OCI-LY1 (cell line): ENCODE data around the gene EIF1AX.

Source experiments
- EZH2 ChIP-seq: fragments of 200-600 bp; sonication (generic), shearing (Covaris generic); IDR thresholded peaks from 2 replicates; pipeline ENCODE4 v1.8.0; 2017; ENCODE audit warnings: borderline replicate concordance, mixed run types, mild to moderate bottlenecking, antibody characterized with exemption, low read length, moderate library complexity, mixed read lengths
- TF ChIP-seq, protein P1 (sequence below): fragments of 200-600 bp; sonication (generic), shearing (Covaris generic); IDR thresholded peaks from 2 replicates; pipeline ENCODE4 v1.5.1; 2017; ENCODE audit warnings: mild to moderate bottlenecking, antibody characterized with exemption, low read length, moderate library complexity, mixed read lengths

DNA sequence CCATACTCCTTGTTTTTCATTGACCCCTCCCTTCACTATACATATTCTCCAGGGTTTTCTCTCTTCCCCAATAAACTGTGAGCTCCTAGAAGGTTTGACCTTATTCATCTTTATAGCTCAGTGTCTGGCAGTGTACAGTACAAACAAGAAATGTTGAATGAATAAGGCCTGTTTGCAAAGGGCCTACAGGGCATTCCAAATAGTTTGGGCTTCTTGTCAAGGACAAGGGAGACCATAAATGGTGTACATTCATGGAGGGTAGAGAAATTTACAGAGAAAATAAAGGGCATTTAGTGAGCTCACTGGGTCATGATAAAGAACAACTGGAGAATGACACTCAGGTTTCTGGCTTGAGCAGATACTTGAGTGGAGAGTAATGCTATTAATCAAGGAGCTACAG lies 47.5 kb upstream of the EIF1AX start:
- TF ChIP-seq, protein P1, sequence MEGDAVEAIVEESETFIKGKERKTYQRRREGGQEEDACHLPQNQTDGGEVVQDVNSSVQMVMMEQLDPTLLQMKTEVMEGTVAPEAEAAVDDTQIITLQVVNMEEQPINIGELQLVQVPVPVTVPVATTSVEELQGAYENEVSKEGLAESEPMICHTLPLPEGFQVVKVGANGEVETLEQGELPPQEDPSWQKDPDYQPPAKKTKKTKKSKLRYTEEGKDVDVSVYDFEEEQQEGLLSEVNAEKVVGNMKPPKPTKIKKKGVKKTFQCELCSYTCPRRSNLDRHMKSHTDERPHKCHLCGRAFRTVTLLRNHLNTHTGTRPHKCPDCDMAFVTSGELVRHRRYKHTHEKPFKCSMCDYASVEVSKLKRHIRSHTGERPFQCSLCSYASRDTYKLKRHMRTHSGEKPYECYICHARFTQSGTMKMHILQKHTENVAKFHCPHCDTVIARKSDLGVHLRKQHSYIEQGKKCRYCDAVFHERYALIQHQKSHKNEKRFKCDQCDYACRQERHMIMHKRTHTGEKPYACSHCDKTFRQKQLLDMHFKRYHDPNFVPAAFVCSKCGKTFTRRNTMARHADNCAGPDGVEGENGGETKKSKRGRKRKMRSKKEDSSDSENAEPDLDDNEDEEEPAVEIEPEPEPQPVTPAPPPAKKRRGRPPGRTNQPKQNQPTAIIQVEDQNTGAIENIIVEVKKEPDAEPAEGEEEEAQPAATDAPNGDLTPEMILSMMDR: no peak
- TF ChIP-seq EZH2: no peak
